HL-60 (cell line): ENCODE results near the gene CLDN2.

ENCODE experiments used
- DNase-seq, 2 experiments: peaks; one replicate each; pipeline ENCODE4 v3.0.0-alpha.2; 2010 to 2020; ENCODE audit warnings: low read depth in 1 of 2, low spot score in 1 of 2
- H3K27ac ChIP-seq: fragments of 250-450 bp; sonication (Bioruptor Pico); replicated peaks from 2 replicates; pipeline ENCODE4 v1.5.1; 2020; ENCODE audit warnings: mild to moderate bottlenecking, moderate library complexity
- H3K27me3 ChIP-seq: fragments of 250-450 bp; sonication (Bioruptor Pico); 2 replicates; pipeline ENCODE4 v1.5.1; 2021; ENCODE audit warnings: mild to moderate bottlenecking, moderate library complexity; ENCODE audit not compliant: insufficient read depth, poor library complexity, severe bottlenecking
- H3K4me3 ChIP-seq: replicated peaks from 2 replicates; pipeline ENCODE4 v1.5.1; 2011; ENCODE audit warnings: mild to moderate bottlenecking, control low read depth, low read length; ENCODE audit not compliant: insufficient read depth
- CTCF ChIP-seq: IDR thresholded peaks from one replicate; pipeline ENCODE4 v1.5.1; 2011; ENCODE audit warnings: low read length, control low read depth, inconsistent platforms; ENCODE audit not compliant: insufficient read depth
- GABPA ChIP-seq: IDR thresholded peaks from 2 replicates; pipeline ENCODE4 v1.6.1; 2012; ENCODE audit warnings: low read depth
- POLR2AphosphoS5 ChIP-seq: IDR thresholded peaks from 2 replicates; pipeline ENCODE4 v1.6.1; 2012; ENCODE audit warnings: low read depth
- SPI1 ChIP-seq: IDR thresholded peaks from 2 replicates; pipeline ENCODE4 v1.6.1; 2012; ENCODE audit warnings: low read depth, mild to moderate bottlenecking, borderline replicate concordance
- TF ChIP-seq, protein P1 (sequence below): IDR thresholded peaks from 2 replicates; pipeline ENCODE4 v1.6.1; 2012; ENCODE audit warnings: low read depth; ENCODE audit not compliant: insufficient replicate concordance

The CLDN2 gene

GRCh38 chrX:106912864-106913263, 7.3 kb upstream of the CLDN2 start:
- H3K4me3 ChIP-seq, result no peak overlapping the region
- H3K27ac ChIP-seq, result no peak overlapping the region
- TF ChIP-seq SPI1 (no peak), CTCF (no peak), POLR2AphosphoS5 (no peak), GABPA (no peak)
- TF ChIP-seq, protein P1, sequence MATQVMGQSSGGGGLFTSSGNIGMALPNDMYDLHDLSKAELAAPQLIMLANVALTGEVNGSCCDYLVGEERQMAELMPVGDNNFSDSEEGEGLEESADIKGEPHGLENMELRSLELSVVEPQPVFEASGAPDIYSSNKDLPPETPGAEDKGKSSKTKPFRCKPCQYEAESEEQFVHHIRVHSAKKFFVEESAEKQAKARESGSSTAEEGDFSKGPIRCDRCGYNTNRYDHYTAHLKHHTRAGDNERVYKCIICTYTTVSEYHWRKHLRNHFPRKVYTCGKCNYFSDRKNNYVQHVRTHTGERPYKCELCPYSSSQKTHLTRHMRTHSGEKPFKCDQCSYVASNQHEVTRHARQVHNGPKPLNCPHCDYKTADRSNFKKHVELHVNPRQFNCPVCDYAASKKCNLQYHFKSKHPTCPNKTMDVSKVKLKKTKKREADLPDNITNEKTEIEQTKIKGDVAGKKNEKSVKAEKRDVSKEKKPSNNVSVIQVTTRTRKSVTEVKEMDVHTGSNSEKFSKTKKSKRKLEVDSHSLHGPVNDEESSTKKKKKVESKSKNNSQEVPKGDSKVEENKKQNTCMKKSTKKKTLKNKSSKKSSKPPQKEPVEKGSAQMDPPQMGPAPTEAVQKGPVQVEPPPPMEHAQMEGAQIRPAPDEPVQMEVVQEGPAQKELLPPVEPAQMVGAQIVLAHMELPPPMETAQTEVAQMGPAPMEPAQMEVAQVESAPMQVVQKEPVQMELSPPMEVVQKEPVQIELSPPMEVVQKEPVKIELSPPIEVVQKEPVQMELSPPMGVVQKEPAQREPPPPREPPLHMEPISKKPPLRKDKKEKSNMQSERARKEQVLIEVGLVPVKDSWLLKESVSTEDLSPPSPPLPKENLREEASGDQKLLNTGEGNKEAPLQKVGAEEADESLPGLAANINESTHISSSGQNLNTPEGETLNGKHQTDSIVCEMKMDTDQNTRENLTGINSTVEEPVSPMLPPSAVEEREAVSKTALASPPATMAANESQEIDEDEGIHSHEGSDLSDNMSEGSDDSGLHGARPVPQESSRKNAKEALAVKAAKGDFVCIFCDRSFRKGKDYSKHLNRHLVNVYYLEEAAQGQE, result no peak
- DNase-seq, result no peak
- no peaks in the 10 kb centered on the region for H3K27me3 ChIP-seq

- H3K27me3 ChIP-seq, result no peaks in the 10 kb centered on the region
- DNase-seq, result no peak
- H3K4me3 ChIP-seq, result no peak overlapping the region
- no peak overlapping the region for H3K27ac ChIP-seq
- TF ChIP-seq, protein P1, result no peak
- TF ChIP-seq GABPA (no peak), SPI1 (no peak), POLR2AphosphoS5 (no peak), CTCF (no peak)
Observed at GRCh38 chrX:106917830-106918500, 2.2 kb upstream of the CLDN2 start.

GRCh38 chrX:106921637-106922036, 1.4 kb downstream of the CLDN2 start:
- no peaks in the 10 kb centered on the region for H3K27me3 ChIP-seq
- H3K27ac ChIP-seq, result no peak overlapping the region
- TF ChIP-seq, protein P1, result no peak
- no peak for TF ChIP-seq POLR2AphosphoS5
- no peak for TF ChIP-seq CTCF
- no peak for TF ChIP-seq GABPA
- TF ChIP-seq SPI1, result no peak
- no peak overlapping the region for H3K4me3 ChIP-seq
- DNase-seq, result no peak
